Activated T-helper 17 cell treated with anti-CD3 and anti-CD28 coated beads, Interleukin-2, amount 50 U/mL, for 72 hours (primary cell): ENCODE data around the gene IKZF1. TPM values are rescaled to one million over a fixed set of nuclear protein-coding genes. Genes with fewer than 3 reads are reported as not detected.
A peak's percentile ranks its signal among the peaks of the same experiment; 100 is the strongest.

Experiments
- ATAC-seq: fragments of 150-1000 bp; cut with Tn5 transposase; replicated peaks from 2 replicates; pipeline ENCODE4 v1.10.0; 2021; ENCODE audit warnings: mild to moderate bottlenecking, moderate library complexity
- H3K27ac Mint-ChIP-seq: one replicate; pipeline ENCODE4 v1.8.0; 2022; ENCODE audit warnings: mixed read lengths
- H3K27me3 Mint-ChIP-seq: one replicate; pipeline ENCODE4 v1.8.0; 2022; ENCODE audit warnings: mixed read lengths
- H3K36me3 Mint-ChIP-seq: one replicate; pipeline ENCODE4 v1.8.0; 2022; ENCODE audit warnings: low read depth, mild to moderate bottlenecking, mixed read lengths
- H3K4me1 Mint-ChIP-seq: one replicate; pipeline ENCODE4 v1.8.0; 2022; ENCODE audit warnings: mixed read lengths
- H3K4me3 Mint-ChIP-seq: one replicate; pipeline ENCODE4 v1.8.0; 2022; ENCODE audit warnings: mild to moderate bottlenecking, mixed read lengths
- H3K9me3 Mint-ChIP-seq: one replicate; pipeline ENCODE4 v1.8.0; 2022; ENCODE audit warnings: mixed read lengths
- total RNA-seq, 2 donors: library from RNA; stranded (reverse); gene quantifications; one replicate each; pipeline ENCODE4 v1.2.3, GENCODE V29; 2022

IKZF1 gene
- total RNA-seq = 100 to 1,000 TPM; 253 to 343 TPM

DNA sequence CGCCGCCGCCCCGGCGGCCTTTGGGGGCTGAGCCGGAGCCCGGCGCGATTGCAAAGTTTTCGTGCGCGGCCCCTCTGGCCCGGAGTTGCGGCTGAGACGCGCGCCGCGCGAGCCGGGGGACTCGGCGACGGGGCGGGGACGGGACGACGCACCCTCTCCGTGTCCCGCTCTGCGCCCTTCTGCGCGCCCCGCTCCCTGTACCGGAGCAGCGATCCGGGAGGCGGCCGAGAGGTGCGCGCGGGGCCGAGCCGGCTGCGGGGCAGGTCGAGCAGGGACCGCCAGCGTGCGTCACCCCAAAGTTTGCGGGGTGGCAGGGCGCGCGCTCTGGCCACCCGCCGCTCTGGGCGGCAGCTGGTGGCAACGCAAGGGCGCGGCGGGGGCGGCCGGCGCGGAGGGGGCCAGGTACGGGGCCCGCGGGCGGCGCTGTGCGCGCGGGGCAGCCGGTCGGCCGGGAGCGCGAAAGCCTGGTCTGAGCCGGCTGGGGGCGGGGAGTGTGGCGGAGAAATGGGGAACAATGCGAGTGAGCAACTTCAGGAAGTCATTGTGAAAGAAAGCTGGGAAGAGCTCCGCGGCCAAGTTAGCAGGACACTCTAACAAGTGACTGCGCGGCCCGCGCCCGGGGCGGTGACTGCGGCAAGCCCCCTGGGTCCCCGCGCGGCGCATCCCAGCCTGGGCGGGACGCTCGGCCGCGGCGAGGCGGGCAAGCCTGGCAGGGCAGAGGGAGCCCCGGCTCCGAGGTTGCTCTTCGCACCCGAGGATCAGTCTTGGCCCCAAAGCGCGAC, at the start of gene IKZF1:
TSS of gene IKZF1 (plus strand) at position 588 of the 782 bp plus-strand sequence. CDS start 14,346 bp downstream, outside the sequence.
- H3K36me3 Mint-ChIP-seq = no peaks in the 10 kb centered on the region
- H3K4me1 Mint-ChIP-seq = peaks cover 8% of the 10 kb centered on the region
- peak within 1 kb of the TSS; percentile 93 for H3K27ac Mint-ChIP-seq

DNA sequence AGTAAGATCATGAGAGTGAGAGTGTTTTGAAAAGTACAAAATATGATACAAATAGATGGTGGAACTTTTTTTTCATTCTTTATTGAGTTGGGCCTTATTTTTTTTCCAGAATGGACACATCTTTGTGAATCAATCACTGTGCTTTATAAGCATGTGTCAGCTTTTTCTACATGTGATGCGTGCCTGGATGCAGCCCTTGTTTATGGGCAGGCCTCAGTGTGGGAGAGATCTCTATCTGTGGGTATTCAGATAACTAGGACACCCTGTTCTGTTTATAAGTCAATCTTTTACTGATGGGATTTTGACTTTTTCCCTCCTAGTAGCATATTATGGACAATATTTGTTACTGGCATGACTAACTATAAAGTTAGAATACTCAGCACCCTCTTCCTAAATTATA, 42.9 kb upstream of the IKZF1 start:
- H3K9me3 Mint-ChIP-seq = no peaks in the 10 kb centered on the region
- peak overlapping the region; percentile 95 for H3K27ac Mint-ChIP-seq
- H3K4me1 Mint-ChIP-seq = peaks cover 70% of the 10 kb centered on the region
- peak overlapping the region; percentile 79 for H3K4me3 Mint-ChIP-seq
- ATAC-seq = peak; percentile 47
- H3K36me3 Mint-ChIP-seq = peaks cover 9% of the 10 kb centered on the region
- H3K27me3 Mint-ChIP-seq = no peaks in the 10 kb centered on the region

More for the DNA sequence above, at the start of gene IKZF1:
- peak within 1 kb of the TSS; percentile 98 for H3K4me3 Mint-ChIP-seq
- H3K27me3 Mint-ChIP-seq = no peaks in the 10 kb centered on the region
- no peaks in the 10 kb centered on the region for H3K9me3 Mint-ChIP-seq
- peak; percentile 43 for ATAC-seq

DNA sequence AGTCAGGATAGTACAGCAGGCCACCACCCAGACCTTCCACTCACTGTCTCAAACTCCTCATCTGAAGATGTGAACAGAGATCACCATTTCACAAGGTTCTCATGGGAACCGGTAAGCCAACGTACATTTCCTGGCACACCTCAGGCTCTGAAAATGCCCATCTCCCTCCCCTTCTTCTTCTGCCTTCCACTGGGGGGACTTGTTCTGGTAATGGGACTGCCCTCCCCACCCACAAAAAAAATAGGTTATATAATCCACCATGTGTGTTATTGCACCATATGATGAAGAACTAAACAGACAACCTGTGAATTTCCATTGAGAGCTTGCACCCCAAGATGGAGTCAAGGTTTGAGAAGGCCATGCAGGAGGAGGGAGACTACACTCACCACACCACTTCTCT, 42.1 kb upstream of the IKZF1 start:
- peak; percentile 11 for ATAC-seq
- Mint-ChIP-seq H3K27ac (peak overlapping the region; percentile 95), H3K27me3 (no peaks in the 10 kb centered on the region), H3K36me3 (peaks cover 13% of the 10 kb centered on the region), H3K9me3 (no peaks in the 10 kb centered on the region), H3K4me1 (peaks cover 79% of the 10 kb centered on the region), H3K4me3 (peak overlapping the region; percentile 79)

- H3K4me3 Mint-ChIP-seq = peak overlapping the region; percentile 79
- H3K27me3 Mint-ChIP-seq = no peaks in the 10 kb centered on the region
- peaks cover 13% of the 10 kb centered on the region for H3K36me3 Mint-ChIP-seq
- no peaks in the 10 kb centered on the region for H3K9me3 Mint-ChIP-seq
- H3K4me1 Mint-ChIP-seq = peaks cover 85% of the 10 kb centered on the region
- H3K27ac Mint-ChIP-seq = peak overlapping the region; percentile 95
- peak; percentile 50 for ATAC-seq
Observed at GRCh38 chr7:50262916-50263690, 41.4 kb upstream of the IKZF1 start.

DNA sequence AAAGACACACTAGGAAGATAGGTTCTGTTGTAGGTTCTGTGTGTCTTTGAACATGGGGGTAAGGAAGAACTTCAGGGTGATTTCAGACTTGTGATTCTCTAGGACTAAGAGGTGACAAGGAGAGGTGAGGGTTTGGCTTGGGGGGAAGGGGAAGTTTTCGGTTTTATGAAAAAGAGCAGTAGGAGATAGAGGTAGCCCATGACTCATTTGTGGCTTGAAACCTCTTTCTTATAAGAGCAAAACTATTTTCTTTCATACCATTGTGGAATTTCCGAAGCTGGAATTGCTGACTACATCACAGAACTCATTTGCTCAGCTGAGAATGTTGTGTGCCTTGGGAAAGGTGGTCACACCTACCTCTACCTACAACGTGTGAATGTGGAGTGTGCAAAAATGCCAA, 39.6 kb upstream of the IKZF1 start:
- peaks cover 88% of the 10 kb centered on the region for H3K4me1 Mint-ChIP-seq
- H3K27me3 Mint-ChIP-seq = no peaks in the 10 kb centered on the region
- H3K27ac Mint-ChIP-seq = peak overlapping the region; percentile 95
- H3K4me3 Mint-ChIP-seq = peak overlapping the region; percentile 79
- ATAC-seq = peak; percentile 53
- H3K9me3 Mint-ChIP-seq = no peaks in the 10 kb centered on the region
- peaks cover 13% of the 10 kb centered on the region for H3K36me3 Mint-ChIP-seq

DNA sequence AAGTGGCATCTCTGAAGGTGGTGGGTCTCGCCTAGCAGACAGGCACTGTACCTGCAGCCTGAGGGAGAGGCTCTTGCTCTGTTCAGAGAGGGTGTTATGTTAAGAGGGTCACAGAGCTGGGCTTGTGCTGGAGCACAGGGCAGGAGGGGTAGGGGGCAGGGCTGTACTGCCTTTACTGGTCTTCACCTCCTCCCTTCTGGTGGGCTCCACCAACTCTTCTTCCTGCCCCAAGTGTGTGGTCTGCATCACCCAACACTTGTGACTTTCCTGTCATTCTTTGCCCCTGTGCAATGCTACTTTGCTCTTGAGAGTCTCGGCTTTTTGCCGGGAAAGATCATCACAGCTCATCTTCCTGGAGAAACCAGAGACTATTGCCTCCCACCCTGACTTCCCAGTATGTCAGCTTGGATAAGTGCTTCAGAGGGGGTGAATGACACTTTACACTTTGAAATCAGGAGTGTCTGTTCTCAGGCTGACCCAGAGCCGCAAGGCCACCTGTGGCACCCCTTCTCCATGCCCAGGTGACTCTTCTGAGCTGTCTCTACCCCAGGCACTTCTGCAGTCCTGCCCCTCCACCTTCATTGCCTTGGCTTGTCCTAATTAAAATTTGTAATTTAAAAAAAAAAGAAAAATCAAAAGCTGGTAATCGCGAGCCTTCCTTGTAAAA, 38.4 kb upstream of the IKZF1 start:
- no peaks in the 10 kb centered on the region for H3K27me3 Mint-ChIP-seq
- H3K4me3 Mint-ChIP-seq = peak overlapping the region; percentile 79
- peak overlapping the region; percentile 95 for H3K27ac Mint-ChIP-seq
- H3K36me3 Mint-ChIP-seq = peaks cover 13% of the 10 kb centered on the region
- no peaks in the 10 kb centered on the region for H3K9me3 Mint-ChIP-seq
- no peak for ATAC-seq
- peaks cover 86% of the 10 kb centered on the region for H3K4me1 Mint-ChIP-seq

GRCh38 chr7:50266635-50267386, 37.7 kb upstream of the IKZF1 start:
- Mint-ChIP-seq H3K27ac (peak overlapping the region; percentile 95), H3K4me1 (peaks cover 79% of the 10 kb centered on the region), H3K27me3 (no peaks in the 10 kb centered on the region), H3K4me3 (peak overlapping the region; percentile 79), H3K36me3 (peaks cover 13% of the 10 kb centered on the region), H3K9me3 (no peaks in the 10 kb centered on the region)
- peak; percentile 75 for ATAC-seq

DNA sequence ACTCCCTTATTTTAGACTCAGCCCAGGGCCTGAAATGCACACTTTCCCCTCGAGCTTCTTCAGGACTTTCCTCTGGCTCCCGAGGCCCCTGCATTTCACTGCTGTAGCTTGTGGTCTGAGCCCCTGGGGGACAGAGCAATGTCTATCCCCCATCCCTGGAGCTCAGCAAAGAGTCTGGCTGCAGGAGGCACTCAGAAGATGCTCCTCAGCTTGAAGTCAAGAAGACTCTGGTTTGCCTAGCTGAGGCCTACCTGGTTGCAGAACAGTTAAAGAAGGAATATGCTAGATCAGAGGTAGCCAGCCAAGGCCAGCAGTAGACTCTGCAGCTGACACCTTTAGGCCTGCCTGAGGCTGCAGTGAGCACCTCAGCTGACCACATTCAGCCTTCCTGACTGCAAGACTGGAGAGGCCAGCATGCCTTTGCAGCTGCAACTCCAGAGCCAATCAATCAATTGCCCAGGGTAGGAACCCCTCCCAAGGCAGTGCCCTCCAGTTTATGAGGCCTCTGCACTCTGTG, 36.9 kb upstream of the IKZF1 start:
- peaks cover 13% of the 10 kb centered on the region for H3K36me3 Mint-ChIP-seq
- no peaks in the 10 kb centered on the region for H3K27me3 Mint-ChIP-seq
- peaks cover 71% of the 10 kb centered on the region for H3K4me1 Mint-ChIP-seq
- peak overlapping the region; percentile 95 for H3K27ac Mint-ChIP-seq
- H3K9me3 Mint-ChIP-seq = no peaks in the 10 kb centered on the region
- ATAC-seq = no peak
- H3K4me3 Mint-ChIP-seq = peak overlapping the region; percentile 79

GRCh38 chr7:50268223-50268622, 36.3 kb upstream of the IKZF1 start:
- Mint-ChIP-seq H3K4me3 (peak overlapping the region; percentile 79), H3K27me3 (no peaks in the 10 kb centered on the region), H3K36me3 (peaks cover 13% of the 10 kb centered on the region), H3K4me1 (peaks cover 71% of the 10 kb centered on the region), H3K27ac (peak overlapping the region; percentile 95), H3K9me3 (no peaks in the 10 kb centered on the region)
- peak; percentile 5 for ATAC-seq

DNA sequence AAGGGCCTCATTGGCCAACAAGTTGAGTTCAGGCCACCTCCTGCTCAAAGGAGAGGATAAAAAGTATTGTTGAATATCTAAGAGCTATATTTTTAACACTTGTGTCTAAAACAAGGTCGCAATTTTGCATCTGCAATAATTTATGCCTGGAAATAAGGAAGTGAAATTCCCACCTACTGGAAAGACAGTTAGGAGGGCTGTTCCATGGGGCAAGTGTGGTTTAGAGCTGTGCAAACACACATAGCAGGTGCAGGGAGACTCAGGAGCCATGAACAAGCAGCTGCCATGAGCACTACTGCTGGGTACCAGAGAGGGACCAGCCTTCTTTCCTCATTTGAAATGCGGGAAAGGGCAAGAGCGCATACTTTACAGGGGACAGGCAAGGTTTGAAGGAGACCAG, 35.5 kb upstream of the IKZF1 start:
- Mint-ChIP-seq H3K36me3 (peaks cover 13% of the 10 kb centered on the region), H3K27ac (peak overlapping the region; percentile 95), H3K4me1 (peaks cover 69% of the 10 kb centered on the region), H3K4me3 (peak overlapping the region; percentile 79), H3K9me3 (no peaks in the 10 kb centered on the region), H3K27me3 (no peaks in the 10 kb centered on the region)
- no peak for ATAC-seq

DNA sequence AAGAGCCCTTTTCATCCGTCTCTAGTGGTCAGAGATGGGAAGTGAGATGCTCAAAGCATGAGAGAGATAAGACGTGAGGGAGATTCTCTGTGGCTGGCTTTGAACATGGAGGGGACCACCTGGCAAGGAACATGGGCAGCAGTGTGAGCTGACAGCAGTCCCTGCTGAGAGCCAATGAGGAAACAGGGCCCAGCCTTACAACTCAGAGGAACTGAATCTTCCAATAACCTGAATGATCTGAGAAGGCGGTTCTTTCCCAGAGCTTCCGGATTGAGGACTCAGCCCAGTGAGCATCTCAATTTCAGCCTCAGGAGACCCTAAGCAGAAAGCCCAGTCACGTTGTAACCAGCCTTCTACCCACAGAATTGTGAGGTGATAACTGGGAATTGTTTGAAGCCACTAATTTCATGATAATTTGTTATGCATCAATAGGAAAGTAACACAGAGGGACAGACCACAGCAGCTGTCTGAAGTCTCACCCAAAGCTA, 33.9 kb upstream of the IKZF1 start:
- H3K27ac Mint-ChIP-seq = peak overlapping the region; percentile 50
- H3K4me3 Mint-ChIP-seq = peak overlapping the region; percentile 49
- H3K4me1 Mint-ChIP-seq = peaks cover 53% of the 10 kb centered on the region
- H3K9me3 Mint-ChIP-seq = no peaks in the 10 kb centered on the region
- H3K36me3 Mint-ChIP-seq = peaks cover 4% of the 10 kb centered on the region
- ATAC-seq = no peak
- no peaks in the 10 kb centered on the region for H3K27me3 Mint-ChIP-seq

GRCh38 chr7:50272808-50273207, 31.7 kb upstream of the IKZF1 start:
- Mint-ChIP-seq H3K4me1 (peaks cover 34% of the 10 kb centered on the region), H3K9me3 (no peaks in the 10 kb centered on the region), H3K4me3 (no peak overlapping the region), H3K27me3 (no peaks in the 10 kb centered on the region), H3K36me3 (no peaks in the 10 kb centered on the region), H3K27ac (no peak overlapping the region)
- no peak for ATAC-seq

DNA sequence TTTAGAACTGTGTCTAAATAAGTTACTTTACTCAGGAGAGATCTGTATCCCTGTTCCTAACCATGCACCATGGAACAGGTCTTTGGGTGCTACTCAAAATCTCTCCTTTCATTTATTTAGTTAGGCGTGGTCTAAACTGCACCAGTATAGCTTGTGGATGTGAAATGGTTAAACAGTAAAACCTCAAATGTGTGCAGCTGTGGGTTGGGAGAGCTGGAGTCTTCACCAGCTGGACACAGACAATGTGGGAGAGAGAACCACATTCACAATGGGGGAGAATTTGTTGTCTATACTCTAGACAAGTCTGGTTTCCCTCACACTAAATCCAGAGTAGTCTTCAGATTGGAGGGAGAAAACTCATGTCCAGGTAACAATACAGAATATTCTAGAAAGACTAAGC, 31.2 kb upstream of the IKZF1 start:
- no peak for ATAC-seq
- H3K4me1 Mint-ChIP-seq = peaks cover 29% of the 10 kb centered on the region

More for the DNA sequence above, 31.2 kb upstream of the IKZF1 start:
- Mint-ChIP-seq H3K27ac (no peak overlapping the region), H3K36me3 (no peaks in the 10 kb centered on the region), H3K9me3 (no peaks in the 10 kb centered on the region), H3K27me3 (no peaks in the 10 kb centered on the region), H3K4me3 (no peak overlapping the region)
